Measurements from ENCODE around the gene FUT6. TPM values are rescaled to one million over a fixed set of nuclear protein-coding genes. Genes with fewer than 3 reads are reported as not detected.

The FUT6 gene
- total RNA-seq, 2 experiments from 2014 or later, result not detected

- no peak overlapping the region for H3K4me3 Mint-ChIP-seq
- no peaks in the 10 kb centered on the region for H3K9me3 Mint-ChIP-seq
- ATAC-seq, result no peak
- ChIA-PET POLR2A (no interaction called here), CTCF (no interaction called here)
- no peaks in the 10 kb centered on the region for H3K36me3 Mint-ChIP-seq (ENCODE audit: low read depth)
- peaks cover 10% of the 10 kb centered on the region for H3K4me1 Mint-ChIP-seq (ENCODE audit: low read depth)
- intact Hi-C loops (cut with micrococcal nuclease), result loop anchor here (10.0 kb wide), 1 partner anchor 103 kb away; the partner anchor contains the start of gene RPL36
- no peak for TF ChIP-seq CTCF (IDR thresholded peaks at IDR 0.05)
- no peak overlapping the region for H3K27ac Mint-ChIP-seq
- H3K27me3 Mint-ChIP-seq, result peaks cover 23% of the 10 kb centered on the region
- DNase-seq, result no peak
Measured at GRCh38 chr19:5798244-5798643, 41.3 kb downstream of the FUT6 start.

GRCh38 chr19:5795382-5795919 is 44.1 kb downstream of the FUT6 start:
- ATAC-seq (no peak), DNase-seq (no peak)
- CTCF ChIA-PET, result interaction anchor here (1.4 to 3.8 kb wide), 2 partner anchors 8 to 90 kb away, joined by 3 to 25 read pairs; partner anchors contain the start of gene NRTN
- Mint-ChIP-seq H3K36me3 (ENCODE audit: low read depth) (peaks cover 7% of the 10 kb centered on the region), H3K27me3 (peaks cover 9% of the 10 kb centered on the region), H3K9me3 (no peaks in the 10 kb centered on the region), H3K4me1 (ENCODE audit: low read depth) (peaks cover 5% of the 10 kb centered on the region), H3K27ac (no peak overlapping the region), H3K4me3 (no peak overlapping the region)
- no peak for TF ChIP-seq CTCF (IDR thresholded peaks at IDR 0.05)
- POLR2A ChIA-PET, result no interaction called here
- intact Hi-C loops (cut with micrococcal nuclease), result loop anchor here (10.0 kb wide), 1 partner anchor 101 kb away; the partner anchor contains the start of gene RPL36

GRCh38 chr19:5793188-5793587 is 46.3 kb downstream of the FUT6 start:
- Mint-ChIP-seq H3K4me1 (ENCODE audit: low read depth) (peaks cover 17% of the 10 kb centered on the region), H3K27ac (no peak overlapping the region), H3K9me3 (no peaks in the 10 kb centered on the region), H3K27me3 (peaks cover 1% of the 10 kb centered on the region), H3K4me3 (no peak overlapping the region), H3K36me3 (ENCODE audit: low read depth) (peaks cover 20% of the 10 kb centered on the region)
- POLR2A ChIA-PET, result interaction anchor here (1.0 to 1.8 kb wide), 3 partner anchors 35 to 111 kb away, joined by 3 to 4 read pairs (median 3); partner anchors contain the start of gene RPL36
- ATAC-seq (no peak), DNase-seq (no peak)
- CTCF ChIA-PET, result interaction anchor here (0.6 to 3.8 kb wide), 5 partner anchors 8 to 114 kb away, joined by 3 to 25 read pairs (median 4); partner anchors contain the start of genes NRTN and RPL36
- no peak for TF ChIP-seq CTCF (IDR thresholded peaks at IDR 0.05)
- intact Hi-C loops (cut with micrococcal nuclease), result loop anchor here (5.0 to 10.0 kb wide), 2 partner anchors 98 to 184 kb away; partner anchors contain the start of genes RANBP3 and RPL36

GRCh38 chr19:5792224-5792623 is 47.3 kb downstream of the FUT6 start:
- peaks cover 17% of the 10 kb centered on the region for H3K4me1 Mint-ChIP-seq (ENCODE audit: low read depth)
- H3K4me3 Mint-ChIP-seq, result no peak overlapping the region
- ChIA-PET CTCF (interaction anchor here (1.2 to 3.3 kb wide), 3 partner anchors 9 to 102 kb away, joined by 4 to 16 read pairs (median 5); partner anchors contain the start of genes NRTN and RPL36), POLR2A (interaction anchor here (1.2 kb wide), 1 partner anchor 9 kb away, joined by 3 read pairs; no protein-coding TSS in a partner anchor)
- DNase-seq (no peak), ATAC-seq (no peak)
- no peak for TF ChIP-seq CTCF (IDR thresholded peaks at IDR 0.05)
- intact Hi-C loops (cut with micrococcal nuclease), result loop anchor here (5.0 to 10.0 kb wide), 2 partner anchors 97 to 185 kb away; partner anchors contain the start of genes RANBP3 and RPL36
- H3K27me3 Mint-ChIP-seq, result no peaks in the 10 kb centered on the region
- H3K9me3 Mint-ChIP-seq, result no peaks in the 10 kb centered on the region
- H3K27ac Mint-ChIP-seq, result no peak overlapping the region
- H3K36me3 Mint-ChIP-seq (ENCODE audit: low read depth), result peaks cover 24% of the 10 kb centered on the region
